Measurements from ENCODE around the gene ARID4B. TPM values are rescaled to one million over a fixed set of nuclear protein-coding genes. Genes with fewer than 3 reads are reported as not detected.
"Not testable (repeated sequence)": the region's sequence is repeated elsewhere in the genome, so short reads cannot be mapped to it uniquely, and the experiment has no call there.

The ARID4B gene
- total RNA-seq, 4 donors from 2014 or later, result 23.6 to 37.9 (median 33.0) TPM

GRCh38 chr1:235206533-235207208 lies 121.3 kb downstream of the ARID4B start:
- 86 to 91% methylated on average over 4 of the region's 4 CpGs for WGBS, 2 donors
- intact Hi-C loops (cut with DNase I; ENCODE audit: low total_unique reads), result no loop called here
- DNase-seq (ENCODE audit: low spot score in 2 of 2), result no peak
- TF ChIP-seq, protein P1, sequence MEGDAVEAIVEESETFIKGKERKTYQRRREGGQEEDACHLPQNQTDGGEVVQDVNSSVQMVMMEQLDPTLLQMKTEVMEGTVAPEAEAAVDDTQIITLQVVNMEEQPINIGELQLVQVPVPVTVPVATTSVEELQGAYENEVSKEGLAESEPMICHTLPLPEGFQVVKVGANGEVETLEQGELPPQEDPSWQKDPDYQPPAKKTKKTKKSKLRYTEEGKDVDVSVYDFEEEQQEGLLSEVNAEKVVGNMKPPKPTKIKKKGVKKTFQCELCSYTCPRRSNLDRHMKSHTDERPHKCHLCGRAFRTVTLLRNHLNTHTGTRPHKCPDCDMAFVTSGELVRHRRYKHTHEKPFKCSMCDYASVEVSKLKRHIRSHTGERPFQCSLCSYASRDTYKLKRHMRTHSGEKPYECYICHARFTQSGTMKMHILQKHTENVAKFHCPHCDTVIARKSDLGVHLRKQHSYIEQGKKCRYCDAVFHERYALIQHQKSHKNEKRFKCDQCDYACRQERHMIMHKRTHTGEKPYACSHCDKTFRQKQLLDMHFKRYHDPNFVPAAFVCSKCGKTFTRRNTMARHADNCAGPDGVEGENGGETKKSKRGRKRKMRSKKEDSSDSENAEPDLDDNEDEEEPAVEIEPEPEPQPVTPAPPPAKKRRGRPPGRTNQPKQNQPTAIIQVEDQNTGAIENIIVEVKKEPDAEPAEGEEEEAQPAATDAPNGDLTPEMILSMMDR (IDR thresholded peaks at IDR 0.05), result no peak
- no peak for TF ChIP-seq POLR2A (IDR thresholded peaks at IDR 0.05)
- H3K4me3 ChIP-seq (ENCODE audit: low read depth, poor library complexity, severe bottlenecking), result no peak overlapping the region

GRCh38 chr1:235205687-235206086 lies 122.3 kb downstream of the ARID4B start:
- DNase-seq (ENCODE audit: low spot score in 2 of 2), result no peak
- no peak overlapping the region for H3K4me3 ChIP-seq (ENCODE audit: low read depth, poor library complexity, severe bottlenecking)
- 94 to 97% methylated on average over 3 of the region's 3 CpGs for WGBS, 2 donors
- intact Hi-C loops (cut with DNase I; ENCODE audit: low total_unique reads), result no loop called here
- no peak for TF ChIP-seq POLR2A (IDR thresholded peaks at IDR 0.05)
- TF ChIP-seq, protein P1 (IDR thresholded peaks at IDR 0.05), result no peak

- intact Hi-C loops (cut with DNase I; ENCODE audit: low total_unique reads), result no loop called here
- 95% methylated on average over 1 of the region's 1 CpG for WGBS, 2 donors
- no peak for DNase-seq (ENCODE audit: low spot score in 2 of 2)
- H3K4me3 ChIP-seq (ENCODE audit: low read depth, poor library complexity, severe bottlenecking), result no peak overlapping the region
- TF ChIP-seq, protein P1 (IDR thresholded peaks at IDR 0.05), result no peak
- TF ChIP-seq POLR2A (IDR thresholded peaks at IDR 0.05), result no peak
These were observed 124.6 kb downstream of the ARID4B start for GRCh38 chr1:235203428-235203827.

GRCh38 chr1:235202447-235202846 lies 125.5 kb downstream of the ARID4B start:
- WGBS, 2 donors, result 92 to 97% methylated on average over 5 of the region's 5 CpGs
- intact Hi-C loops (cut with DNase I; ENCODE audit: low total_unique reads); H3K4me3 ChIP-seq (ENCODE audit: low read depth, poor library complexity, severe bottlenecking); DNase-seq (ENCODE audit: low spot score in 2 of 2): not testable (repeated sequence)

- WGBS, 2 donors, result 44 to 56% methylated on average over 6 of the region's 6 CpGs
- H3K4me3 ChIP-seq (ENCODE audit: low read depth, poor library complexity, severe bottlenecking), result no peak overlapping the region
- no peak for DNase-seq (ENCODE audit: low spot score in 2 of 2)
- TF ChIP-seq, protein P1 (IDR thresholded peaks at IDR 0.05), result no peak
- no peak for TF ChIP-seq POLR2A (IDR thresholded peaks at IDR 0.05)
- intact Hi-C loops (cut with DNase I; ENCODE audit: low total_unique reads), result no loop called here
These were observed 128.5 kb downstream of the ARID4B start for GRCh38 chr1:235199441-235199840.

DNA sequence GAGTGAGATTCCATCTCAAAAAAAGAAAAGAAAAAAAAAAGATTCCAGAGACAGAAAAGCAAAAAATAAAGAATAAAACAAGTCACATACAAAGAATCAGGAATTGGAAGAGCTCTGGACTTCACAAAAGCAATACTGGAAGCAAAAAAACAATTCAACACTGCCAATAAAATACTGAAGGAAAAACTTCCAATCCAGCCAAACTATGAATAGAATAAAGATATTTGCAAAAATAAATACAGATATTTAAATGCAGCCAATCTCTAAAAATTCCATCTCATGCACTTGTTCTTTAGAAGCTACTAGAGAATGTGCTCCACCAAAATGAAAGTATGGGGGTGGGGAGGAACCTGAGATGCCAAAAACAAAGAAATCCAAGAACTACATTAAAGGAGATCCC lies 137.5 kb downstream of the ARID4B start:
- DNase-seq (ENCODE audit: low spot score in 2 of 2), result no peak
- H3K4me3 ChIP-seq (ENCODE audit: low read depth, poor library complexity, severe bottlenecking), result no peak overlapping the region
- no peak for TF ChIP-seq POLR2A (IDR thresholded peaks at IDR 0.05)
- TF ChIP-seq, protein P1 (IDR thresholded peaks at IDR 0.05), result no peak
- intact Hi-C loops (cut with DNase I; ENCODE audit: low total_unique reads), result no loop called here

Measured in lower leg skin (tissue), 4 donors.